Activated CD8-positive, alpha-beta T cell treated with anti-CD3 and anti-CD28 coated beads for 36 hours (primary cell): ENCODE results near the gene GREB1. TPM values are rescaled to one million over a fixed set of nuclear protein-coding genes. Genes with fewer than 3 reads are reported as not detected.

Source experiments
- ATAC-seq: fragments of 200-7000 bp; cut with Tn5 transposase; one replicate; pipeline ENCODE4 v1.10.0; 2021; ENCODE audit warnings: mild to moderate bottlenecking, moderate library complexity
- CTCF ChIA-PET: fragments of 350-600 bp; sonication (Branson Sonifier 250); formaldehyde crosslinking; loops from one replicate; lab custom pipeline; 2021; ENCODE audit warnings: antibody characterized with exemption; lab: Charles Lee
- POLR2A ChIA-PET: fragments of 350-600 bp; sonication (Branson Sonifier 250); formaldehyde crosslinking; loops from one replicate; lab custom pipeline; 2021; ENCODE audit warnings: antibody characterized with exemption; lab: Charles Lee
- DNase-seq: peaks from one replicate; pipeline ENCODE4 v3.0.0-alpha.2; 2020
- H3K27ac Mint-ChIP-seq: one replicate; pipeline ENCODE4 v1.8.0; 2021; ENCODE audit warnings: mild to moderate bottlenecking, mixed read lengths
- H3K27me3 Mint-ChIP-seq: one replicate; pipeline ENCODE4 v1.8.0; 2021; ENCODE audit warnings: mixed read lengths
- H3K36me3 Mint-ChIP-seq: one replicate; pipeline ENCODE4 v1.8.0; 2021; ENCODE audit warnings: low read depth, mixed read lengths
- H3K4me1 Mint-ChIP-seq: one replicate; pipeline ENCODE4 v1.8.0; 2021; ENCODE audit warnings: low read depth, mixed read lengths
- H3K4me3 Mint-ChIP-seq: one replicate; pipeline ENCODE4 v1.8.0; 2021; ENCODE audit warnings: mild to moderate bottlenecking, moderate library complexity, mixed read lengths
- H3K9me3 Mint-ChIP-seq: one replicate; pipeline ENCODE4 v1.8.0; 2021; ENCODE audit warnings: mixed read lengths
- intact Hi-C: fragments of 100-400 bp; cut with micrococcal nuclease; formaldehyde crosslinking; loops from one replicate; pipeline ENCODE4 v1.10.0; 2022
- total RNA-seq, 2 experiments: library from RNA; stranded (reverse); gene quantifications; one replicate each; pipeline ENCODE4 v1.2.3, GENCODE V29; 2021
- TF ChIP-seq, protein P1 (sequence below): fragments of 200-600 bp; IDR thresholded peaks from one replicate; pipeline ENCODE4 v1.8.0; 2022; ENCODE audit warnings: antibody characterized with exemption, mild to moderate bottlenecking

The GREB1 gene
- total RNA-seq, 2 experiments from 2014 or later = 1.5 TPM

DNA sequence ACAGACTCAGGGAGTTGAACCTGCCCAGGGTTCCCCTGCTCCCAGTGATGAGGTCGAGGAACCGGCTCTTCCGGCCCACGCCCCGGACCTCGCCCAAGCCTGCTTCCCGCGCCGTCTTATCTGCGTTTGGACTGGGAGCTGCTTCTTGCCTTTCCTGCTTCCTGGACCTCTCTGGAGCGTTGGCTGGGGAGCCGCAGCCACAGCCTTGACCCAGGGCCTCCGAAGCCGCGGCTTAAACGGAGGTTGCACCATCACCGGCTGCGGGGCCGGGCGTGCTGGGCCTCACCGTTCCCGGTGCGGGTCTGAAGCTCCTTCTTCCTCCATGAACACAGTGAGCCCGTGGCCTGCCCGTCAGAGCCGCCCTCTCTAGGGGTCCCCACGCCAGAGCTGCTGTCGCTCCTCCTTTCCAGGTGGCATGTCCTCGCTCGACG, 122.8 kb downstream of the GREB1 start:
- Mint-ChIP-seq H3K36me3 (no peaks in the 10 kb centered on the region), H3K27ac (no peak overlapping the region), H3K4me1 (peaks cover 6% of the 10 kb centered on the region), H3K9me3 (no peaks in the 10 kb centered on the region), H3K27me3 (peaks cover 6% of the 10 kb centered on the region), H3K4me3 (no peak overlapping the region)
- TF ChIP-seq, protein P1, sequence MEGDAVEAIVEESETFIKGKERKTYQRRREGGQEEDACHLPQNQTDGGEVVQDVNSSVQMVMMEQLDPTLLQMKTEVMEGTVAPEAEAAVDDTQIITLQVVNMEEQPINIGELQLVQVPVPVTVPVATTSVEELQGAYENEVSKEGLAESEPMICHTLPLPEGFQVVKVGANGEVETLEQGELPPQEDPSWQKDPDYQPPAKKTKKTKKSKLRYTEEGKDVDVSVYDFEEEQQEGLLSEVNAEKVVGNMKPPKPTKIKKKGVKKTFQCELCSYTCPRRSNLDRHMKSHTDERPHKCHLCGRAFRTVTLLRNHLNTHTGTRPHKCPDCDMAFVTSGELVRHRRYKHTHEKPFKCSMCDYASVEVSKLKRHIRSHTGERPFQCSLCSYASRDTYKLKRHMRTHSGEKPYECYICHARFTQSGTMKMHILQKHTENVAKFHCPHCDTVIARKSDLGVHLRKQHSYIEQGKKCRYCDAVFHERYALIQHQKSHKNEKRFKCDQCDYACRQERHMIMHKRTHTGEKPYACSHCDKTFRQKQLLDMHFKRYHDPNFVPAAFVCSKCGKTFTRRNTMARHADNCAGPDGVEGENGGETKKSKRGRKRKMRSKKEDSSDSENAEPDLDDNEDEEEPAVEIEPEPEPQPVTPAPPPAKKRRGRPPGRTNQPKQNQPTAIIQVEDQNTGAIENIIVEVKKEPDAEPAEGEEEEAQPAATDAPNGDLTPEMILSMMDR = no peak
- intact Hi-C loops = no loop called here
- ATAC-seq = no peak
- ChIA-PET POLR2A (no interaction called here), CTCF (interaction anchor here (1.2 kb wide), 1 partner anchor 17 kb away, joined by 3 read pairs; no protein-coding TSS in a partner anchor)
- no peak for DNase-seq

DNA sequence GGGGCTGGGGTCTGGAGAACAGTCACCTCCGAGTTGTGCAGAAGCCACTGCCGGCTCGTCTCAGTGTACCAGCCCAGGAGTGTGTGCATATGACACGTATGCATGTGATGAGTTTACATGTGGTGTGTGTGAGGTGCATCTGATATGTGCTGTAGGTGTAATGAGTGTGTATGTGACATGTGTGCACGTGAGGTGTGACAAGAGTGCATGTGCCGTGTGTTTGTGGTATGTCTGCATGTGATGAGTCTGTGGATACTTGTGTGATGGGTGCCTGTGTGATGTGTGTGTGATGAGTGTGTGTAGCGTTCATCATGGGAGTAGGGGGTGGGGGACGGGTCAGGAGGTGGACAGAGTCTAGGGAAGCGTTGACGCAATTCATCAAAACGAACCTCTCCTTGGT, 123.3 kb downstream of the GREB1 start:
- TF ChIP-seq, protein P1 = no peak
- ChIA-PET CTCF (no interaction called here), POLR2A (no interaction called here)
- intact Hi-C loops = no loop called here
- peaks cover 6% of the 10 kb centered on the region for H3K27me3 Mint-ChIP-seq
- H3K4me1 Mint-ChIP-seq = peaks cover 3% of the 10 kb centered on the region
- ATAC-seq (no peak), DNase-seq (no peak)
- H3K27ac Mint-ChIP-seq = no peak overlapping the region
- H3K9me3 Mint-ChIP-seq = no peaks in the 10 kb centered on the region
- H3K4me3 Mint-ChIP-seq = no peak overlapping the region
- H3K36me3 Mint-ChIP-seq = no peaks in the 10 kb centered on the region

DNA sequence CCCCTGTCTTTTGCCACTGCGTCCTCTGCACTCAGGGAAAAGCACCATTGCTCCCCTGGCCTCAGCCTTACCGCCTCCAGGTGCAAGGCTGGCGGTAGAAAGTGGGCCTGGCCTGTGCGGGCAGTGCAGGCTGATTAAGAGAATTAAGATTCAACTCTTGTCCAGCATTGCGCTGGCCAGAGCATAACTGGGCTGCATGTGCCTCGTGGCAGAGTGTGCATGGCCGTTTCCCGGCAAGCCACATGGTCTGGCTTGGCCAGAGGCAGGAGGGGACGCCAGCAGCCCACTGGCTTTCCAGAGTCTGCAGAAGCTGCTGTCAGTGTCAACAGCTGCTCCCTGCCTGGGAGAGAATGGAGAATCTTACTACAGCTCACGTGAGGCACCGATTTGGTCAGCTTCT, 123.8 kb downstream of the GREB1 start:
- peaks cover under 1% of the 10 kb centered on the region for H3K36me3 Mint-ChIP-seq
- POLR2A ChIA-PET = no interaction called here
- ATAC-seq (no peak), DNase-seq (no peak)
- H3K4me1 Mint-ChIP-seq = no peaks in the 10 kb centered on the region
- H3K4me3 Mint-ChIP-seq = no peak overlapping the region
- H3K9me3 Mint-ChIP-seq = peaks cover 1% of the 10 kb centered on the region
- CTCF ChIA-PET = no interaction called here
- TF ChIP-seq, protein P1 = no peak
- H3K27ac Mint-ChIP-seq = no peak overlapping the region
- peaks cover 6% of the 10 kb centered on the region for H3K27me3 Mint-ChIP-seq
- intact Hi-C loops = no loop called here

DNA sequence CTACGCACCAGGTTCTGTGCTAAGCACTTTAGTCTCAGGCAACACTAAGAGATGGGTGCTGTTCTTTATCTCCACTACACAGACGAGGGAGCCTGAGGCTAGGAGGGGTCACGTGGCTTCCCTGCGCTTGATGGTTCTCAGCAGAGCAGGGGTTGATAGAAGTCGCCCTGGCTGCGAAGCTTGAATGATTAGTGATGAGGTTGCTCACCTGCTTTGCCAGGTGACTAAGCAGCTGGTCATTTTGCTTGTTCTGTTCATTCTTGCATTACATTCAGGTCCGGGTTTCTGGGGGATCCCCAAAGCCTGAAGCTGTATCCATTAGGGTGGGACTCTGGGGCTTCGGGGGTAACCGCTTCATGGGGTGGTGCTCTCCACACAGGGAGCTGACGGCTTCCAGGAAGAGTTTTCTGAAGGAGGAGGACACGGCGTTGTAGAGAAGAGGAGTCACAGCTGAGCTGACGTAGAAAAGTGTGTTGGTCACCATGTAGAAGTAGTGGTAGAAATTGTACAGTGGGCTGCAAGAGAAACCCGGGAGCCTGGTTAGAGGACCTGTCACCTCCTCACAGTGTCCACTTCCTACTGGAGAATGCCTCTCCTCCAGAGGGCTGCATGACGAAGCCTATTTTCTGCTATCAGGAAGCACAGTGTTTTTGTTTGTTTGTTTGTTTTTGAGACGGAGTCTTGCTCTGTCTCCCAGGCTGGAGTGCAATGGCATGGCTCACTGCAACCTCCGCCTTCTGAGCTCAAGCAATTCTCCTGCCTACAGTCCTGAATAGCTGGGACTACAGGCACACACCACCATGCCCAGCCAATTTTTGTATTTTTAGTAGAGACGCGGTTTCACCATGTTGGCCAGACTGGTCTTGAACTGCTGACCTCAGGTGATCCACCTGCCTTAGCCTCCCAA, 124.6 kb downstream of the GREB1 start:
- Mint-ChIP-seq H3K4me1 (no peaks in the 10 kb centered on the region), H3K4me3 (no peak overlapping the region), H3K36me3 (peaks cover 1% of the 10 kb centered on the region), H3K27ac (no peak overlapping the region), H3K9me3 (peaks cover 8% of the 10 kb centered on the region), H3K27me3 (peaks cover 6% of the 10 kb centered on the region)
- CTCF ChIA-PET = no interaction called here
- POLR2A ChIA-PET = no interaction called here
- intact Hi-C loops = no loop called here
- no peak for ATAC-seq
- no peak for DNase-seq
- TF ChIP-seq, protein P1 = no peak

DNA sequence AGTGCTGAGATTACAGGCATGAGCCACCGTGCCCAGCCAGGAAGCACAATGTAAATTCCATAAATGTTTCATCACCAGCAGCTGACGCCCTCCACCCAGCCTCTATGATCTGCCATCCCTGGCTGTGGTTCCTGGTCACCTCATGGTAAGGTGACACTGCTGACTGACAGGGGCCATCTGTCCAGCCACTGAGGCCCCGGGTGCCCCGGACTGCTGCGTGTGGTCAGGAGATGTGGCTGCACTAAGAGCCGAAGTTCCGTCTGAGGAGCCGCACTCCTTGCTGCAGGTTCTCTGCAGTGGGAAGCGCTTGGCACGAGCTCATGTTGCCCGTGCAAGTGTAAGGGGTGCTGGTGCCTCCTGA, 125.2 kb downstream of the GREB1 start:
- Mint-ChIP-seq H3K36me3 (peaks cover 1% of the 10 kb centered on the region), H3K4me1 (no peaks in the 10 kb centered on the region), H3K9me3 (peaks cover 8% of the 10 kb centered on the region), H3K4me3 (no peak overlapping the region), H3K27ac (no peak overlapping the region), H3K27me3 (peaks cover 6% of the 10 kb centered on the region)
- TF ChIP-seq, protein P1 = no peak
- intact Hi-C loops = no loop called here
- DNase-seq (no peak), ATAC-seq (no peak)
- CTCF ChIA-PET = no interaction called here
- POLR2A ChIA-PET = no interaction called here
